HG02610 (cell line): ENCODE measurements around the gene IL16.
"Not testable (repeated sequence)": the region's sequence is repeated elsewhere in the genome, so short reads cannot be mapped to it uniquely, and the experiment has no call there.

Experiments used
- ATAC-seq: cut with Tn5 transposase; IDR thresholded peaks from one replicate; pipeline ENCODE4 v1.9.1; 2021; ENCODE audit warnings: mild to moderate bottlenecking, moderate library complexity; ENCODE audit not compliant: unreplicated experiment

The IL16 gene

DNA sequence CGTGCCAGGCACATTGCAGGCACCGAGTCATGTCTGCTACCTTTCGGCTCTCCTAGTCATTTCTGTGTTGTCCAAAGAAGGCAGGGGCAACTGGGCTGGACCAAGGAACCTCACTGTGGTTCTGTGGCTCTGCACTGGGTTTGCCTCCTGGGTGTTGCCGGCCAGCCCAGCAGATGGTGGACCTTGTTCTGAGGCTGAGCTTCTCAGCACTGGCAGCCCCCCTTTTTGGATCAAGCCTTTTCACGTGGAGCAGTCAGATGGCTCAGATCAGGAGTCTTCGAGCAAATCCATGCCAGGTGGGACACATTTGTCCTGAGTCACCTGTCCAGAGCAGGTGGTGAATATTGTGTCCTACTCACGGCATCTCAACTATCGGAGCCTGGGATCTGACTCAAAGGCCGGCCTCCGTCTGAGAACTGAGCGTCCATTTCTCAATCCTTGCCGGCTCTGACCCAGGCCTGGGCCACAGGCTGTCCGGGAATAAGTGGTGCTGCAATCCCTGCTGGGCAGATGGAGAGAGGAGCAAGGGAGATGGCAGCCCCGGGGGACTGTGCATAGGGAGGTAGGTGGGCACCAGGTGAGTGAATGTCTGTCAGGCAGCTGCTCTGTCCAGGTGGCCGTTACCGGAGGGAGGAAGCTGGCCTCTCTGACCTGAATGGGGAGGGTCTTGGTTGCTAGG lies at the start of gene IL16:
Gene IL16 (plus strand): TSS at position 304 of the 679 bp plus-strand sequence. CDS start 28,521 bp downstream, outside the sequence.
- no peak for ATAC-seq

DNA sequence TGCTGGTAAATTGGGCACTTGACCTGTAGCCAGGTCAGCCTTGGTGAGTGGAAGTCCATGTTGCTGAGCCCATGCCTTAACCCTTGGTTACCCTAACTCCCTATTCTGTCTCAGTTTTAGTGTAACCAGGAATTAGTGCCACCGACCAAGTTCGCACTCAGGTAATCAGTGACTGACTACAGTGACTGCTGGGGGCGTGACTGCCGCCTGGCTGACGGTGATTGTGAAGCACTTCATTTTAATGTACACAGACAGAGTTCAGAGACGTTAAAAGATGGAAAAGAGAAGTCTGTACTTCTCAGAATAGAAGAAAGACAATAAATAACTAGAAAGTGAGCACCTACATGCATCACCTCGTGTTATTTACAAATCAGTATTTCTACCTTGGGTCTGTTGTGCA lies 45.3 kb upstream of the IL16 start:
- no peak for ATAC-seq

DNA sequence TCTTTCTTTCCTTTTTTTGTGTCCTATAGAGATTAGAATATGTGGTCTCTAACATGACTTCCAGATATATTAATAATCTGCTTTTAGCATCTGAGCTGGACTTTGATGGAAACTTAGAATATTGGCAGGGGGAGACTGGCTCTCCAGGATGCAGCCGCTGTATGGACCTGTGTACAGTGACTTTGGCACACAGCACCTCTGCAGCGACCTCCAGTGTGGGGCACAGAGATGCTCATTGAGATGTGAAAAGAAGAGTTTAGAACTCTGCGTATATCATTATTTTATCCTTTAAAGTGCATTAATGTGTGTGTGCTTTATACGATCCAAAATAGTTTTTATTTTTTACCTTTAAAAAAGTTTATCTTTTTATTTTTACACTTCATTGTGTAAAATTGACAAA lies 44.3 kb upstream of the IL16 start:
- no peak for ATAC-seq

- ATAC-seq, result no peak
These were observed 43.9 kb upstream of the IL16 start for GRCh38 chr15:81152799-81153198.

GRCh38 chr15:81155375-81156218 lies 41.1 kb upstream of the IL16 start:
- ATAC-seq, result no peak

GRCh38 chr15:81156324-81156723 lies 40.4 kb upstream of the IL16 start:
- ATAC-seq, result no peak

DNA sequence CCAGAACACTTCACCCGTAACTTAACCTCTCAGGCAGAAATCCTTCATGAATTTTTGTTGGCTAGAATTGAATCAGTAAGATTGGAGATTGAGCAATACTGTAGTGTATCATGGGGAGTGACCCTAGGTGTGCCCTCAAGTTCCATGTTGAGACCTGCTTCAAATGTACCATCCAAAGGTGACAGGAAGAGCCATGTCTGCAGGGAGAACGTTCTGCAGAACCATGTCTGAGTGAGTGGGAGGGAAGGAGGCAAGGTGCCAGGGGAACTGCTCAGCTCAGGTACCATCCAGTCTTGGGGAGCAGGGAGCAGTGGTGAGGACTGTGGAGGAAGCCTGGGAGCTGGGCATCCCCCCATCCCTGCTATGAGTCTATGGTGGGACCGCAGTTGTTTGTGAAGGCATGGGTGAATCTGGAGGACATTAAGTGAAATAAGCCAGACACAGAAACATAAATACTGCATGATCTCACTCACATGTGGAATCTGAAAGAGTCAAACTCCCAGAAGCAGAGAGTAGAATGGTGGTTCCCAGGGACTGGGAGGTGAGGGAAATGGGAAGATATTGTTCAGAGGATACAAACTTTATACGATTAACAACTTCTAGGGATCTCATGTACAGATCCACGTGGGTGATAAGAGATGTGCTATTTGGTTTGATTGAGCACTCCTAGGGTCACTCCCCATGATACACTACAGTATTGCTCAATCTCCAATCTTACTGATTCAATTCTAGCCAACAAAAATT lies 39.3 kb upstream of the IL16 start:
- ATAC-seq, result no peak

DNA sequence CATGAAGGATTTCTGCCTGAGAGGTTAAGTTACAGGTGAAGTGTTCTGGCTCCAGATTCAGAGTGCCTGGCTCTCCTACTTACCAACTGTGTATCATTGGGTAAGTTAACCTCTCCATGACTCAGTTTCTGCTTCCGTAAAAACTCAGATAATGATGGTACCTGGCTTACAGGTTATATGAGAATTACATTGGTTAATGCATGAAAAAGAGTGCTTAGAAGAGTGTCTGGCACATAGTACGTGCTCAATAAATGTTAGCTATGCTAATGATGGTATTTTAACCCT lies 38.8 kb upstream of the IL16 start:
- no peak for ATAC-seq

DNA sequence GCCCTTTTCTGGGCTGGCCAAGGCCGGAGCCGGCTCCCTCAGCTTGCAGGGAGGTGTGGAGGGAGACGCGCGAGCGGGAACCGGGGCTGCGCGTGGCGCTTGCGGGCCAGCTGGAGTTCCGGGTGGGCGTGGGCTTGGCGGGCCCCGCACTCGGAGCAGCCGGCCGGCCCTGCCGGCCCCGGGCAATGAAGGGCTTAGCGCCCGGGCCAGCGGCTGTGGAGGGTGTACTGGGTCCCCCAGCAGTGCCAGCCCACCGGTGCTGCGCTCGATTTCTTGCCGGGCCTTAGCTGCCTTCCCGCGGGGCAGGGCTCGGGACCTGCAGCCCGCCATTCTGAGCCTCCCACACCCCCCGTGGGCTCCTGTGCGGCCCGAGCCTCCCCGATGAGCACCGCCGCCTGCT lies 38.1 kb upstream of the IL16 start:
- not testable (repeated sequence) for ATAC-seq

- ATAC-seq, result no peak
These were observed 36.1 kb upstream of the IL16 start for GRCh38 chr15:81160312-81161159.

DNA sequence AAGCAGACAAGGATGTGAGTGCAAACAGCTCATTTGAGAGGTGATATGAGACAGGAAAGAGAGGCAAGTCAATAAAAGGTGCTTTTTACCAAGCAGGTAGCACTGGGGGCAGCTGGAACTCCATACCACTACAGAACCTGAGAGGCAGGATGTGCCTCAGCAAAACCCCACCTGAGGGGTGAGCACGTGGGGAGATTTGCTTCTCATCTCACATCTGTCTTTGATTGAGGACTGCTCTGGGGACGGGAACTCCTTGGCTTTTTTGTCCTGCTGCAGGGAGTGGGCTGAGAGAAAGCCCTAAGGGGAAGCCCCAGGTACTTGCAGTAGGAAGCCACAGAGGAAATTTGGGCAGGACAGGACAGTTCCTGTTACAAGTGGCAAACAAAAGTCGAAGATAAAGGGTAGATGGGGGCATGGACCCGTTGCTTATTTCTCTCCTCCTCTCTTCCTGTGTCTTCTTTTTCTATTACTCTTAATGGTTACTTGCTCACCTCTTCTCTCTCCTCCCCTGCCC lies 35.5 kb upstream of the IL16 start:
- peak; percentile 40 for ATAC-seq

GRCh38 chr15:81161851-81162250 lies 34.8 kb upstream of the IL16 start:
- no peak for ATAC-seq

GRCh38 chr15:81163961-81164800 lies 32.5 kb upstream of the IL16 start:
- ATAC-seq, result no peak

GRCh38 chr15:81165535-81165934 lies 31.1 kb upstream of the IL16 start:
- no peak for ATAC-seq

DNA sequence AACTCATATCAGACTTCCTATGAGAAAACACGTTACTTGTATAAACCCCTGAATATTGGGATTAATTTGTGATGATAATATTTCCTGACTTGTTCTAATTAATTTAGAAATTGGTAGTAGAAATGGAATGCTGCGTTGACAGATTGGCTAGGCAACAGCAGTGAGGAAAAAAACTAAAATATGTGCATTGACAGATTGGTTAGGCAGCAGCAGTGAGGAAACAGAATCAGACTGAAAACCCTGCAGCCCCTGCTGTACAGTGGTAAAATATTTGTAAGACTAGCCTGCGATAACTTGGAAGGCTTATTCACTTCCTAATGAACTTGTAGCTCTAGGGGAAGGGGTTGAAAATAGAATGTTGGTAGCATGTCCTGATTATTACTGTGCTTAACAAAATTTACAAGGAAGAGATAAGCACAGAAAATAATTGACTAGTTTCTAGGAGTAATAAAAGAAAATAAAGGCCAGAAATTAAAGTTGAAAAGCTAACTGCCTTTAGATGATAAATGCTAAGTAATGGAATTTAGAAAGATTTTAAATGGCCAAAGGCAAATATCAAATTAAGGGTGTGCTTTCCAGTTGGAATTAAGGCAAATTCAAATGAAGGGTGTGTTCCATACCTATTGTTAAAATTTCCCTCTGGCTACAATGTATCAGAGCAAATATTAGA lies 29.9 kb upstream of the IL16 start:
- ATAC-seq, result no peak

- ATAC-seq, result no peak
These were observed 28.6 kb upstream of the IL16 start for GRCh38 chr15:81168131-81168526.

- ATAC-seq, result no peak
These were observed 28.0 kb upstream of the IL16 start for GRCh38 chr15:81168644-81169043.

DNA sequence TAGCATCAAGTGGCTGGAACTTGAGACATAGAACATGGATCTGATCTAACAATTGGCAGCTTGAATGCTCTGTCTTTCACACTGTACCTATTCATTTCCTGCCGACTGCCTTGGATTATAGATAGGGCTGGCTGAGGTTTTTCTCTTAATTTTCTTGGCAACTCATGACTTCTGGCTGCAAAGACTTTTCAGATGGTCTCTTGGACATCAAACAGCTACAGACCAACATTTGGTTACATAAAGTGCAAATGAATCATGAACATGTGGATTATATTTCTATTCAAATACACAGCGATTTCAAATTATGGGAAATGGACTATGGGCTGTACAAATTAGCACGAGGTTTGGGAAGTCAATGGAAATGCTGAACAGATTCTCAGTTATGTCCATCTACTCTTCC lies 26.2 kb upstream of the IL16 start:
- no peak for ATAC-seq

DNA sequence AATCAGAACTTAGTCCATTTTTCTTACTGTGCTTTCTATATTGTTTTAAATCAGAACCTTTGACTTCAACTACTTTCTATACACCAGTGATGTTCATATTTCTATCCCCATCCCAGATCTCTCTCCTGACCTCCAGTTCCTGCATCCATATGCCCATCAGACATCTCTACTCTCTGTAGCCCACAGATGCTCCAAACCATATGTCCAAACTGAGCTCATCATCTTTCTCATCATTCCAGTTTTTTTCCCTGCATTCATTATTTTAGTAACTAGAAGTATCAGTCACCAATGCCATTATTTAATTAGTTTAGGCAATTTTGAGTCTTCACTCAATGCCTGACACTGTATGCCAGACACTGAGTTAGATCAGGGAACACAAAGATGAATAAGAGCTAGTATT lies 25.4 kb upstream of the IL16 start:
- ATAC-seq, result no peak
